LNCAP (cell line): ENCODE measurements around the gene TRIM2.

Source experiments
- TF ChIP-seq, protein P1 (sequence below): fragments of 450-650 bp; IDR thresholded peaks from 2 replicates; pipeline ENCODE4 v1.5.1; 2017; ENCODE audit warnings: mild to moderate bottlenecking

TRIM2 gene

DNA sequence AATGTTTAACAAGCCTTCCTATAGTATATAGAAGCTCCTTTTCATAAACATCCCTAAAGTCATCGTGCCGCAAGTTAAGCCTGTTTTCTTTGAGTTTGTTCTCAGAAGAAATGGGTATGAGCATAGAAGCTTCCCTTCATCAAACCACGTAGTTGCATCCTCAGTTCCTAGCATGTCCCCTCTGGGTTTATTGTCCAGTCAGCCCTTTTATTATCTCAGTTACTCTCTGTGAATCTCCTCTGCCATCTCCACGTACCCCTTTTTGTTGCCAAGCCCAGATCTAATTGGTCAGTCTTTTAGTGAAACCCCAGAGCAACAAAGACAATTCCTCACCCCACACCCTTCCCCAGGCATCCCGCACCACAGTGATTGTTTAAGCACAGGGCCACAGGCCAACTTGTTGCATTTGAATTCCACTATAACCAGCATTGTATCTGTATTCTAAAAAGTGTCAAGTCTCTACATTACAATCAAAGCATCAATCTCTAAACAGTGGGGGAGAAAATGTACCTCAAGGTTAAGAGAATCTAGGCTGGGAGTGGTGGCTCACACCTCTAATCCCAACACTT, 12.4 kb upstream of the TRIM2 start:
- TF ChIP-seq, protein P1, sequence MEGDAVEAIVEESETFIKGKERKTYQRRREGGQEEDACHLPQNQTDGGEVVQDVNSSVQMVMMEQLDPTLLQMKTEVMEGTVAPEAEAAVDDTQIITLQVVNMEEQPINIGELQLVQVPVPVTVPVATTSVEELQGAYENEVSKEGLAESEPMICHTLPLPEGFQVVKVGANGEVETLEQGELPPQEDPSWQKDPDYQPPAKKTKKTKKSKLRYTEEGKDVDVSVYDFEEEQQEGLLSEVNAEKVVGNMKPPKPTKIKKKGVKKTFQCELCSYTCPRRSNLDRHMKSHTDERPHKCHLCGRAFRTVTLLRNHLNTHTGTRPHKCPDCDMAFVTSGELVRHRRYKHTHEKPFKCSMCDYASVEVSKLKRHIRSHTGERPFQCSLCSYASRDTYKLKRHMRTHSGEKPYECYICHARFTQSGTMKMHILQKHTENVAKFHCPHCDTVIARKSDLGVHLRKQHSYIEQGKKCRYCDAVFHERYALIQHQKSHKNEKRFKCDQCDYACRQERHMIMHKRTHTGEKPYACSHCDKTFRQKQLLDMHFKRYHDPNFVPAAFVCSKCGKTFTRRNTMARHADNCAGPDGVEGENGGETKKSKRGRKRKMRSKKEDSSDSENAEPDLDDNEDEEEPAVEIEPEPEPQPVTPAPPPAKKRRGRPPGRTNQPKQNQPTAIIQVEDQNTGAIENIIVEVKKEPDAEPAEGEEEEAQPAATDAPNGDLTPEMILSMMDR, result no peak

DNA sequence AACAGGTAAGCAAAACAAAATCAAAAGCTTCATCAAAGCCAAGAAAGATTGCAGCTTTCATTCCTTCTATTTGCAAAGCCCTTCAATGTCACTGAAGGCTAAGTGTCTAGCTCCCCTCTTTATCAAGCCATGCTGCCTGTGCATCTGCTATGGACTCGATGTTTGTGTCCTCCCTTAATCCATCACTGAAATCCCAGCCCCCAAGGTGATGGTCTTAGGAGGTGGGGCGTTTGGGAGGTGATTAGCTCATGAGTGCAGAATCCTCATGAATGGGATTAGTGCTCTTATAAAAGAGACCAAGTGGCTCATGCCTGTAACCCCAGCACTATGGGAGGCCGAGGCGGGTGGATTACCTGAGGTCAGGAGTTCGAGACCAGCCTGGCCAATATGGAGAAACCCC, 6.9 kb upstream of the TRIM2 start:
- TF ChIP-seq, protein P1, result no peak

DNA sequence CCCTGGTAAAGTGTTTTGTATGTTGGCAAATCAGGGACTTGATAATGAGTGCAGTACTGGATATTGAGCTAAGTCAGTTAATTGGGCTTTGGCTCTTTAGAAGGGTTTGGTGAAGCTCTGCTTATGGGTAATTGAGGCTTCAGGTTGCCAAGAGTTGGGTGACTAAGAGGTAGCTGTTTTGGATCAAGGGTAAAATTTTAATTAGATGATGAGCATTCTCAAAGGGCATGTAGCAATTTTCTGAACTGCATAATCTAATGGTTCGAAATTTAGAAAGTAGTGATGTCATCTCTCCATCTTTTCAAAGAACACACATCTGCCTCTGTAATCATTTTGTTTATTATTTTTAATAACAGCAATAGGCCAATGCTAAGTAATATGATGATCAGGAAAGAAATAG, 5.5 kb upstream of the TRIM2 start:
- TF ChIP-seq, protein P1, result no peak

DNA sequence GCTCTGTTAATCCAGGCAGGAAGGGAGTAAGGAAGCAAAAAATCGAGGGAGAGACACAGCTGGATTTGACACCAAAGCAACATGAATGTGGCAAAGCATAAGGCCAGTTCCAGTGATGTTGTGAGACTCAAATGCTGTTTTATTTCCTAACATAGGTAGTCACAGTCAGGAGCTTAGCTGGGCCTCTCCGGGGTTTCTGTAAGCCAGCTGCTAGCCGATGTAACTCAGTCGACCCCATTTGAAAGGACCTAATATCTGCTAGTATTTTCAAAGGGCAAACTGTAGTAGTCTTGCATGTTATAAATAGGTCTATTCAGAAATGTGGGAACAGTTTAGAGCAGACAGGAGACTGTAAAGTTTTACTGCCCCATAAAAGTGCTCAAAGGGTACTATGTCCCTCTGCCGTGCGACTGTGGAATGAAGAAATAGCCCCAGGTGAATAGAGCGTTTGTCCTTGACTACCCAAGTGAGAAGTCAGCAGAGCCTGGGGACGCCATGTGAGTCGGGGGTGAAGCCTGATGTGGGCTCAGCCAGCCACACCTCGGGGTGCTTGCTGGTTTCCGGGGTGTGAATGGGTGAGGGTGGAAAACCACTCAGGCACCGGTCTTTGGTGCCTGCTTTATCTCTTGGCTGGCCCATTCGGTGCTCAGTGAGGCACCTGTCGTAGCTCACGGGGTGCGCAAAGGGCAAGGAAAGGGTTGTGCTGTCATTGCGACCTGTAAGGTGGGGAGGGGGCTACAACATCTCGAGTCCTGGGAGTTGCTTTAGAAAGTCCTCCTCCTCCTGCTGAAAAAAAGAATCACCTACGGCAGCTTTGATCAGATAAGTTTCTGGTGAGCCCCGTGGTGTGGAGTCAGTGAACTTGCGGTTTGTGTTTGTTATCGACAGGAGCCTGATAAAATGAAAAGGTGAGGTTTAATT, 745 bp downstream of the TRIM2 start:
- TF ChIP-seq, protein P1, result no peak

DNA sequence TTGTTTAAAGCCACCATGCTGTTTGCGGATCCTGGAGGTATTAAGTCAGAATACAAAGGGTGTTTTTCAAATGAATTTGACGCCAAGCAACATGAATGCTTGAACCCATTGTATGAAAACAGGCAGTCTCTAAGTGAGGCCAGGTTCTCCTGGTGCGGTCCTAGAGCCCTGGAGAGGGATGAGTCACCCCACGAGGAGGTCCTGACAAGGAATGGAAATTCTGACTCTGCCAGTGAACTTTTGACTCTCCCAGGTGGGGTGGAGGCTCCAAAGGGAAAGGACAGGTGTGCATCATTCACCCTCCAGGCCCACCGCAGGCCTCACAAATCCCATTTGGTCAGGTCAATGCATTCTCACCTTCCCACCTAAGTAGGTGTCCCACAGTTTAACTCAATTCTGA, 1.5 kb downstream of the TRIM2 start:
- TF ChIP-seq, protein P1, result no peak

DNA sequence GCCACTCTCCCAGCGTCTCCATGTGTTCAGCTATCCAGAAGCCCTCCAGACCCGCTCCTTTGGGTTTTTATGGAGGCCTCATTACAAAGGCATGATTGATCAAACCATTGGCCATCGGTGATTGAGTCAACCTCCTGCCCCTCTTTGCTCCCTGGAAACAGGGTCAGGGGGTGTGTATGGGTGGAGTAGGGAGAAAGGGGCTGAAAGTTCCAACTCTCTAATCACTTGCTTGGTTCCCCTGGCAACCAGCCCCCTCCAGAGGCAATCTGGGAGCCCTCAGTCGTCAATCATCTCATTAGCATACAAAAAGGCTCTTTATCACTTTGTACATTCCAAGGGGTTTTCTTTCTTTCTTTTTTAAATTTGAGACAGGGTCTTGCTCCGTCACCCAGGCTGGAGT, 2.3 kb downstream of the TRIM2 start:
- TF ChIP-seq, protein P1, result no peak

DNA sequence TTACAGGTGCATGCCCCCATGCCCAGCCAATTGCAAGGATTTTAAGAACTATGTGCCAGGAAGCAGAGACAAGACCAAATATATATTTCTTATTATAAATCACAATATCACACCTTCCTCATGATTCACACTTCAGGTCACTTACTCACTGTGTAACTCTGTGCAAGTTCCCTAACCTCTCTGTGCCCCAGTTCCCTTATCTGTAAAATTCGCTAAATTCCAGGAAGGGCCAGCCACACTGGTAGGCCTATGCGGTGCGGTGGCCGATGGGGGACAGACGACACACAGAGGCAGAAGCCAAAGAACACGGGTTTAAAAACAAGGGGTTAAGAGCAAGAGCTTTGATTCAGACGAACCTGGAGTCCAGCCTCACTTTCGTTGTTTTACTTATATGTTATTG, 2.8 kb downstream of the TRIM2 start:
- TF ChIP-seq, protein P1, result no peak
